Astrocyte of the hippocampus (primary cell): Measurements from ENCODE around the gene CHODL.

Source experiments
- DNase-seq: peaks from one replicate; pipeline ENCODE4 v3.0.0; 2011; ENCODE audit warnings: low read depth, low spot score

Gene CHODL, protein sequence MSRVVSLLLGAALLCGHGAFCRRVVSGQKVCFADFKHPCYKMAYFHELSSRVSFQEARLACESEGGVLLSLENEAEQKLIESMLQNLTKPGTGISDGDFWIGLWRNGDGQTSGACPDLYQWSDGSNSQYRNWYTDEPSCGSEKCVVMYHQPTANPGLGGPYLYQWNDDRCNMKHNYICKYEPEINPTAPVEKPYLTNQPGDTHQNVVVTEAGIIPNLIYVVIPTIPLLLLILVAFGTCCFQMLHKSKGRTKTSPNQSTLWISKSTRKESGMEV

DNA sequence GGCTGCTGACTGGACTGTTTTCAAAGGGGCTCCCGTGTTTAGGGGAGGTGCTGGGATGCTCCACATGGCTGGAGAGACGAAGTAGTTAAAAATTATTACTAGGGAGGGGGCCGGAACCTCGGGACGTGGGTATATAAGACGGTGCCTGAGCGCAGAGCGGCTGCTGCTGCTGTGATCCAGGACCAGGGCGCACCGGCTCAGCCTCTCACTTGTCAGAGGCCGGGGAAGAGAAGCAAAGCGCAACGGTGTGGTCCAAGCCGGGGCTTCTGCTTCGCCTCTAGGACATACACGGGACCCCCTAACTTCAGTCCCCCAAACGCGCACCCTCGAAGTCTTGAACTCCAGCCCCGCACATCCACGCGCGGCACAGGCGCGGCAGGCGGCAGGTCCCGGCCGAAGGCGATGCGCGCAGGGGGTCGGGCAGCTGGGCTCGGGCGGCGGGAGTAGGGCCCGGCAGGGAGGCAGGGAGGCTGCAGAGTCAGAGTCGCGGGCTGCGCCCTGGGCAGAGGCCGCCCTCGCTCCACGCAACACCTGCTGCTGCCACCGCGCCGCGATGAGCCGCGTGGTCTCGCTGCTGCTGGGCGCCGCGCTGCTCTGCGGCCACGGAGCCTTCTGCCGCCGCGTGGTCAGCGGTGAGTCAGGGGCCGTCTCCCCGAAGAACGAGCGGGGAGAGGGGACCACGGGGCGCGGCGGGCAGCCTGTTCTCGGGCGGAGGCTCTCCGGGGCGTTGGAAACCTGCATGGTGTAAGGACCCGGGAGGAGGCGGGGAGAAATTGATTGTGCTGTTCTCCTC, at the start of gene CHODL:
Gene CHODL (plus strand): TSS at position 163 of the 793 bp plus-strand sequence. CDS start 391 bp downstream, at position 554.
- DNase-seq: peak; percentile 50

- DNase-seq: no peak
Observed at GRCh38 chr21:18204931-18205330, 39.7 kb upstream of the CHODL start.

GRCh38 chr21:18218331-18218730, 26.3 kb upstream of the CHODL start:
- no peak for DNase-seq

GRCh38 chr21:18220498-18220897, 24.1 kb upstream of the CHODL start:
- DNase-seq: no peak

GRCh38 chr21:18222346-18222745, 22.3 kb upstream of the CHODL start:
- DNase-seq: no peak

DNA sequence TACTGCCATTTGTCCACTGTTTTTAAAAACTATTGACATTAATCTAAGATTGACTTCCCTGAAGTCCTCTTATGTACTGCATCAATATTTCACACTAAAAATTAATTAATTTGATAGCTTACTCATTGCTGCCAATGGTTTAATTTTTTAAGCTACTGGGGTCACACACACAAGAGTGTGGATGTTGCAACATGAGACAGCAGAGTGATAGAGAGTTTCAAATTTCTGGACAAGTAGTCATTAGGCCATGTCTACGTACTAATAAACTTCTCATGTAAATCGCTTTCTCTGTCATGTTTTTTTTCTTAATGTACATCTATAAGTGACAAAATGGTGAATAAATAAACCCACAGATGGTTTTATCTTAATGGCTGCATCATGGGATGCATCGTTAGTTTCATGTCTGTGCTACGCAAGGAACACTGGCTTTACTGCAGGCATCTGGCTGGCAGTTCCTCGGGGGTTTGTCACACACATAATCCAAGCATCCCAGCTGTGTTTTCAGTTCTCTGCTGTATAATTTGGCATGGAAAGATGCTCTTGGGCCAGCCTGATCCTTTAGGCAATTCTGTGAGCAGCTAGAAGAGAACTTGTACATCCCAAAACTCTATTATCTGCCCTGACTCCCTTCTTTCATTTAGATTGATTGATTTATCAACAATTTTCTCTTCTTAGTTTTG, 16.4 kb upstream of the CHODL start:
- DNase-seq: no peak

DNA sequence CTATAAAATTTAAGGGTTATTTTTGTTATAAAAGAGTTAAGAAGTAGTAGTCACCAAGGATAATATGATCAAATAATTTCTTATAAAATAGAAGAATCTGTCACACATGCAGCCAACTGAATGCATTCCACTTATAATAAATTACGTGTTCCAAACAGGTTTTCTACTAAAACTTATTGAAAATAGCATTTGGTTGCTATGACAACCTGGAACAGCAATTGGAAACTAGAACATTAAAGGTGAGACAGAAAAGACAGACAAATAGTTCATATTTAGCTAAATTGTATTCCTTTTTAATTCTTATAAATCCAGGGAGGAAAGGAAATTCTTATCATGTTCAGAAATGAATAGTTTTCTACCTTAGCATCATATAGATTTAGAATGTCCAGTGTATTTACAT, 9.1 kb upstream of the CHODL start:
- DNase-seq: no peak

DNA sequence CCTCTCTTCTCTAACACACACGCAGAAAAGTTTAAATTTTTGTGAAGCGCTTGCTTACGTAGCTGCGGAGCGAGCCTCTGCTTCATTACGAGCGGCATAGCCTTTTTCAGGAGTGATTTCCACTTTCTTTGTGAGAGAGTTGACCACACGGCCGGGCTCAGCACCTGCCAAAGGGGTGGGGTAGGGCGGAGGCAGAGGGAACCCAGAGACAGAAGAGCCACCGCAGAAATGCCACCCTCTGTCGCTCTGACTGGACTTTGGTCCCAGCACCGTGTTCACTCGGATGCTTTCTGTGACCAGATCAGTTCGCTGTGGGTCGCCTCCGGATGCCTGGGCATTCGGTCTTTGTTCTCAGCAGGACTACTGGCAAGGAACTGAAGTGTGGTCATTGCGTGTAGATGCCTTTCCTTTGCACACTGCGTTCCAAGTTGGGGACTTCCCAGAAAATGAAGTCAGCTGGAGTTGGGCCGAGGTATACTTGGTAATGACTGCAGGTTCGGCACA, 883 bp downstream of the CHODL start:
- peak; percentile 65 for DNase-seq

DNA sequence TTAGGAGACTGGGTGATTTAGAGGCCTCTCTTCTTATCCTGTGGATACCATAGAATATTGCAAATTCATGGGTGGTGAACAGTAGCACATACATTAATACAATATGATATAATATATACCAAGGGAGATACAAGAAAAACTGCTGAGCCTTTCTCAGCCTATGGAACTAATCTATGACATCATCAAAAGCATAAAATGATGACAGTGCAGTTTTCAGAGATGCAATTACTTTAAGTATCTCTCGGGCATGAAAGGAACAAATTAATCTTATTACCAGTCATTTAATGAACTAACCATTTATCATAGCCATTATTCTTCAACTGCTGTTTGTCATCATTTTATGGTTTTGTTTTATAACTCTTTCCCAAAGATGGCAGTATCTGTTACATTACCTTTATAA, 3.5 kb downstream of the CHODL start:
- no peak for DNase-seq

- no peak for DNase-seq
Observed at GRCh38 chr21:18249672-18250071, 5.0 kb downstream of the CHODL start.

DNA sequence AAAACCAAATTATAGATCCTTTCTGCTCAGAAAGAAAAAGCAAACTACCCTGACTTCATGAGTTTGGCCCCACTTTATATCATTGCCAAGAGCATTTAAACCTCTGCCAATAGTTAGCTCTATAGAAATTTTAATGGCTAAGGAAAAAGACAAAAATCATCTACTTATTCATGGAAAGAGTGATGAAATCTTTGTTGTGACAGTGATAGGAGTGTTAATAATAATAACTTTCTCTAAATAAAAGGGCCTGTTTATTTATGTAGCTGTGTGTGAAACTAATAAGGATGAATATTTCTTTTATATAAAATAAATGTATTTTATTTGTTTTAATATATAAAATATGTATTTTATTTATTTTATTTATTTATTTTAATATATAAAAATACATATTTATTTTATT, 6.4 kb downstream of the CHODL start:
- no peak for DNase-seq

DNA sequence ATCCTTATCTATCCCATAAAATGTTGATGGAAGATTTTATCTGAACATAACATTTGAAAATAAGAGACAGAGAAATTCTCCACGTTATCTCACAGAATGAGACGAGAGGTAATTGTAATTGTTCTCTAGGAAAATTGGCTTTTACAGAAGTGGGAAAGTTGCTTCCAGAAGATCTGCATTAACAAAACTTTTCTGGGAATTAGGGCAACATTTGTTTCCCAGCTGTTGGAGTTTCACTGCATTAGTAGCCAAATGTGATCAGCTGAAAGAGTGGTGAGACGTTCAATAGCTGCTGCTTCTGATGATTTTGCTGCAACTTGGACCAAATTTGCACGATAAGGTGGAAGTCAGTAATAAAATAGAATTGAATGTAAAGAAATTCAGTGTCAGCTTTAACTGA, 7.6 kb downstream of the CHODL start:
- no peak for DNase-seq

GRCh38 chr21:18252680-18253079, 8.0 kb downstream of the CHODL start:
- no peak for DNase-seq

DNA sequence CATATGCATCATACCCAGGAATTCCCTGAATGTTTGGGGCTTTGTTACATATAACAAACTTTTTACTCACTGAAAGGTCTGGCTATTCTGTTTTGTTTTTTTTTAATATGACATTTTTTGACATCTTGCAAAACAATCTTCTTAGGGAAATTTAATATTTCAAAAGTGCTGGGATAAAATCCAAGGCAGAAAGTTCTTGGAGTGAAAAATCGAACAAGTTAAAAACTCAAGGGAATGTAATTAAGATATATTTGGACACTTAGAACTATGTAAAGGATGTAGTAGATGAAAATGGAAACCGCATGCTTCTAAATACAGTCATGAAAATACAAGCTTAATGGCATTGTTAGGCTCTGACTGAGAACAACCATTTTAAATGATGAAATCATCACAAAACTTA, 8.6 kb downstream of the CHODL start:
- no peak for DNase-seq

GRCh38 chr21:18253799-18254198, 9.2 kb downstream of the CHODL start:
- DNase-seq: no peak

- no peak for DNase-seq
Observed at GRCh38 chr21:18265944-18266343, 21.3 kb downstream of the CHODL start.

DNA sequence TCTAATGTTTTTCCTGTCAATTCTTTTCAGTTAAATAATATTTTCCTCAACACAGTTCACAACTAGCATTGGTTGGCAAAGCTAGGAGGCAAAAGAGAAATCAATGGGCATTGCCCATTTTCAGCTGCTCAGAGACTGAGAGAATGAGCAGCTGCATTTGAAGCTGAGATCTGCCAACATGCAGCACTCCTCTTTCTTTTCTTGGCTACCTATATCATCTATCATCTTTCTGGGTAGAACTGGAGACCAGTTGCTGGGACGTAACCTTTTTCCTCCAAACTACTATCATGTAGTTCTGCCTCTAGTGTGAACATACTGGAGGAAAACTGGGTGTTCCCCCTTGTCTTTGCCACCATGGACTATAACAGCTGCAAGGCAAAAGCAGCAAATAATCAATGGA, 22.9 kb downstream of the CHODL start:
- DNase-seq: no peak

GRCh38 chr21:18268906-18269305, 24.3 kb downstream of the CHODL start:
- DNase-seq: no peak

GRCh38 chr21:18269856-18270255, 25.2 kb downstream of the CHODL start:
- no peak for DNase-seq

DNA sequence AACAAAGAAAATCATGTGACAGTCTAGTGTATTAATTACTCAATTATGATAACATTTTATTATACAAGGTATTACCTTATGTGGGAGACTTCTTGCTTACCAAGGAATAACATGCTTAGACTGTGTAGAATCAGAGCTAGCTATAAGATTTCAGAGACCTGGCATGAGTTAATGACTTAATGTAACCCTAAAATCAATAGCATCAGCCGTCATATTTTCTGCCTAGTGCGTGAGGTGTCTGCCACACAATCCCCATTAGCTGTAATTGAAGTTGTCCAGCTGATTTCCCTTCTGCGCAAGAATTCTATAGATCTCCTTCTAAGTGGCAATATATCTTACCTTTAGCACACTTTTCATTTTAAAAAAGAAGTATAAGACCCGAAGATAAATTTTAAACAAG, 28.8 kb downstream of the CHODL start:
- DNase-seq: no peak

DNA sequence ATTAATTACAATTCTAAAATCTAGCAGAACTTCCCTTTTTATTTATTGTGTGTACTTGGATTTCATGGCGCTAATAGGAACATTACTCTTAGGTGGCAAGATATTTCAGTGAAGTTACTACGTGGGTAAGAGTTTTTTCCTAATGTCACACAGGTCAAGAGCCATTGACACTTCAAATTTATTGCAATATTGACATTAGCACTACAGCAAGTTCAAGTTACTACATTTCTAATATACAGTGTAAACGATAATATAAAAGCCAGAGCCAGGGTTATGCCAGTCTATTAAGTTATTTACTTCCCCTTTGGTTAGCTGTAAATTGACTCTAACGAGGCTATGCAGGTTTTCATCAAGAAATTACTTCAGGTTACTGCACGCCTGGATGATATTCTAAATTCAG, 29.7 kb downstream of the CHODL start:
- DNase-seq: no peak

DNA sequence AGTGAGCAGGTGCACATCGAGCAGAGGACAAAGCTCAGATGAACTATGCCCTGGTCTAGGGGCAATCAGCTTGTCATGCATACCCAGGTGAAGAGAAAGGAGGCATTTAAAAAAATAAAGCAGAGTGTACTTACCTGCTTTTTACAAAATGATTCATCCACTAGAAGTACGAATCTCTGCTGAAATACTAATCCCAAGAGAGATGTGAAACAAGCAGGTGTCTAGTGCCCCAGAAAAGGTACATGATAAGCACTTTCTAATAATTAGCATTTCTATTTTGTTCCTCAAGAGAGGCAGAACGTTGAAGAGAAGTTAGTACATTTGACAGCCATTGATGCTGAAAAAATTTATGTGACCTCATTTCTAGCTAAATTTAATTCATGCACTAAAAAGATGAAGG, 31.1 kb downstream of the CHODL start:
- no peak for DNase-seq

- DNase-seq: no peak
Observed at GRCh38 chr21:18285379-18285778, 40.7 kb downstream of the CHODL start.
